Smooth muscle cell of the brain vasculature (primary cell): ENCODE data around the gene SPACDR.
"Not testable (repeated sequence)": the region's sequence is repeated elsewhere in the genome, so short reads cannot be mapped to it uniquely, and the experiment has no call there.

ENCODE experiments used
- DNase-seq: peaks from one replicate; pipeline ENCODE4 v3.0.0-alpha.2; 2012; ENCODE audit warnings: low read depth, low spot score

The SPACDR gene, protein sequence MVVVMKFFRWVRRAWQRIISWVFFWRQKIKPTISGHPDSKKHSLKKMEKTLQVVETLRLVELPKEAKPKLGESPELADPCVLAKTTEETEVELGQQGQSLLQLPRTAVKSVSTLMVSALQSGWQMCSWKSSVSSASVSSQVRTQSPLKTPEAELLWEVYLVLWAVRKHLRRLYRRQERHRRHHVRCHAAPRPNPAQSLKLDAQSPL

DNA sequence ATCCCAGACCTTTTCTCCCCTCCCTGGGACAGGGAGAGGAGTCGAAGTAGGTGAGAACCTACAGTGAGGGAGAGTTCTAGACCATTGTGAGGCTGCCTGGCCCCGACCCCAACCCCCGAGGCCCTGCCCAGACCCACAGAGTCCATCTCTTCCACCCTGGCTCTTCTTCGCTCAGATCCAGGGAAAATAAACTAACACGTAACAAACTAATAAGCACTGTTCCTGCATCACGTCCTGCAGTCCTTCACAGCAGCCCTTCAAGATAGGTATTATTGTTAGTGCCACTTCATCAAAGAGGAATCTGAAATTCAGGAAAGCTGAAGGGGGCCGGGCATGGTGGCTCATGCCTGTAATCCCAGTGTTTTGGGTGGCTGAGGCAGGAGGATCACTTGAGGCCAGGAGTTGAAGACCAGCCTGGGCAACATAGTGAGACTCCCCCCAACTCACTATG, at the start of gene SPACDR:
SPACDR (minus strand) TSS at position 51 of the 451 bp plus-strand sequence. CDS start 235 bp downstream, outside the sequence.
- DNase-seq, result no peak

DNA sequence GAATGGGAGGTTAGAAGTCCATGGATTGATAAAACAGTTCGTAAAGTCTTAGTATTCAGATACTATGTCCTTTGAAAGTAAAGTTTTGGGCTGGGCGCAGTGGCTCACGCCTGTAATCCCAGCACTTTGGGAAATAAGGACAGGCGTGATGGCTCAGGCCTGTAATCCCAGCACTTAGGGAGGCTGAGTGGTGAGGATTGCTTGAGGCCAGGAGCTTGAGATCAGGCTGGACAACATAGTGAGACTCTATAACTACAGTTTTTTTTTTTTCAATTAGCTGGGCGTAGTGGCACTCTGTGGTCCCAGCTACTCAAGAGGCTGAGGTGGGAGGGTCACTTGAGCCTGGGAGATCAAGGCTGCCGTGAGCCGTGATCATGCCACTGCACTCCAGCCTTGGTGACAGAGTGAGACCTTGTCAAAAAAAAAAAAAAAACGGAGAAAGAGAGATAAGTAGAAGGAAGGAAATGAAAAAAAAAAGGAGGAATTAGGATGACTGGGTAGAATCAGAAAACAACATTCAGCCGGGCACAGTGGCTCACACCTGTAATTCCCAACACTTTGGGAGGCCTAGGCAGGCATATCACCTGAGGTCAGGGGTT, 49.3 kb upstream of the SPACDR start:
- DNase-seq, result no peak

DNA sequence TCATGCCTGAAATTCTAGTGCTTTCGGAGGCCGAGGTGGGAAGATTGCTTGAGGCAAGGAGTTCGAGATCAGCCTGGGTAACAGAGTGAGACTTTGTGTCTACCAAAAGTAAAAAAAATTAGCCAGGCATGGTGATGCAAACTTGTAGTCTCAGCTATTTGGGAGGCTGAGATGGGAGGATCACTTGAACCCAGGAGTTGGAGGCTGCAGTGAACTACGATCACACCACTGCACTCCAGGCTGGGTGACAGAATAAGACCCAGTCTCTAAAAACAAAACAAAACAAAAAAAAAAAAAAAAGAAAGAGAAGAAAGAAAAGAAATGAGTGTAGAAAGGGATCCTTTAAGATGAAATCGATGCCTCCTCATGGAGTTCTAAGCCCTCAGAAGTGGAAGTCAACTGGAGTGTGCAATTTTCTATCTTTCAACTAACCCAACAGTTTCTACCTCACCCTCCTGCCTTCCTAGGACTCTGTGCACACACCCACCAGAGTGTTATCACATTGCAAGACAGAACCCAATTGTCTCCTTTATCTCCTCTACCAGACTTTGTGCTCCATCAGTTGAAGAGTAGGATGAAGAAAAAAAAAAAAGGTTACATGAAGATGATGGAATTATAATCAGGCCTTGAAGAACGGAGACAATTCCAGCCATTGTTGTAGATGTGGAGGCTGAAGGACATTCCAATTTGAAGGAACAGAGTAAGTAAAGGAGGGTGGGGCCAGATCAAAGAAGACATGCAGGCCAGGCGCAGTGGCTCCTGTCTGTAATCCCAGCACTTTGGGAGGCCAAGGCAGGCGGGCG, 46.6 kb upstream of the SPACDR start:
- DNase-seq, result no peak

DNA sequence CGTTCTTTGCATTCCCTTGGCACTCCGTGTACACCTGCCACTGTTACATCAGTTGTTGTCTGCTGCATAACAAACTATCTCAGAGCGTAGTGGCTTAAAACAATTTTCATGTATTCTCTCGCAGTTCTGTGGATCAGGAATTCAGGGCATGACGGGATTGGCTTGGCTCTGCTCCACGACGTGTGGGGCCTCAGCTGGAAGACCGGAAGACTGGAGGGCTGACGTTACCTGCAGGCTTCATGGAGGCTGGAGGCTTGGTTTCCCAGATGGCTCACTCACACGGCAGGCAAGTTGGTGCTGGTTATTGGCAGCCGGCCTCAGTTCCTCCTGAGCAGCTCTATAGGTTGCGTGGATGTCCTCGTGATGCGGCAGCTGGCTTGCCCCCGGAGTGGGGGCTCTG, 45.2 kb upstream of the SPACDR start:
- DNase-seq, result peak; percentile 57

DNA sequence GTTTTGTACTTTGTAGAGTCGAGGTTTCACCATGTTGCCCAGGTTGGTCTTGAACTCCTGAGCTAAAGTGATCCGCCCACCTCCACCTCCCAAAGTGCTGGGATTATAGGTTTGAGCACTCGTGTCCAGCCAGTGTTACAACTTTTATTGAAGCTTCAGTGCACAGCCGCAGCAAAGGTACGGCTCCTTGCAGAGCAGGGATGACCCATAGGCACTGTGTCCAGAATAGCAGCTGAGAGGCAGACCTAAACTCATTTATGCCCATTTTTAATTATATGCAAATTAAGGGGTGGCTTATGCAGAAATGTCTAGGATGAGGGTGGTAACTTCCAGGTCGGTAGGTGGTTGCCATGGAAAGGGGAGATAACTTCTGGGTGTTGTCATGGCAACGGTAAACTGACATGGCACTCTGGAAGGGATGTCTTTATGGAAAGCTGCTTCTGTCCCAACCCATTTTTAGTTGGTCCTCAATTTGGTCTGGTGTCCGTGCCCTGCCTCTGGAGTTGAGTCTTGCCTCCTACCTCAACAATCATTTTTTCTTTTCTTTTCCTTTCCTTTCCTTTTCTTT, 42.4 kb upstream of the SPACDR start:
- no peak for DNase-seq

DNA sequence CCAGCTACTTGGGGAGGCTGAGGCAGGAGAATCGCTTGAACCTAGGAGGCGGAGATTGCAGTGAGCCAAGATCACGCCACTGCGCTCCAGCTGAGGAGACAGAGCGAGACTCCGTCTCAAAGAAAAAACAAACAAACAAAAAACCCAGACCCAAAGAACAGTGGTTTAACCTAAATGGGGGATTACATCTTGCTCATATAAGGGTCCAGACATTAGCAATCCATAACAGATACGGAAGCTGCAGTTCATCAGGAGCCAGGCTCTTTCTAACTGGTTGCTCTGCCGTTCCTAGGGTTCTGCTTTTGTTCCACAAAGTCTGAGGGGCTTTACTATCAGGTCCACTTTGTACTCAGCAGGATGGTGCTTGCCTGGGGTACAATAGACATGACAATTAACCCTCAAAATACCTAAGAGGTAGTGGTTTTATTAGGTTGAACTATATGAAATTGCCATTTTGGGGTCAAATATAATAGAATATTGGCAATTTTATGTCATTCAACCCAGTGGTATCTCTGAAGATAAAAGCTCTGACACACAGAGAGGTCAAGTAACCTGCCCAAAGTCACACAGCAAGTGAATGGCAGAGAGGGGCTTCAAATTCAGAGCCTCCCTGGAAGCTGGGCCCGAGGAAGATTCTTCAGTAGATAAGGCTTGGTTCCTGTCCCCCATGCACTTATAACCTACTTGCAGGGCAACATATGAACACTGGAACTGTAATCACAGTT, 41.0 kb upstream of the SPACDR start:
- no peak for DNase-seq

DNA sequence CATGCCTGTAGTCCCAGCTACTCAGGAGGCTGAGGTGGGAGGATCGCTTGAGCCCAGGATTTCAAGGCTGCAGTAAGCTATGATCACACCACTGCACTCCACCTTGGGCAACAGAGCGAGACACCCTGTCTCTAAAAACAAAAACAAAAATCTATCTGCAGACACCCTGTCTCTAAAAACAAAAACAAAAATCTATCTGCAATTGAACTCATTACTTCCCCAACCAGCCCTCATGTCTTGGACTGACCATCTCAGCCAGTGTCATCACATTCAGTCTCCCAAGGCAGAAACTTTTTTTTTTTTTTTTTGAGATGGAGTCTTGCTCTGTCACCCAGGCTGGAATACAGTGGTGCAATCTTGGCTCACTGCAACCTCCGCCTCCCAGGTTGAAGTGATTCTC, 40.0 kb upstream of the SPACDR start:
- not testable (repeated sequence) for DNase-seq

DNA sequence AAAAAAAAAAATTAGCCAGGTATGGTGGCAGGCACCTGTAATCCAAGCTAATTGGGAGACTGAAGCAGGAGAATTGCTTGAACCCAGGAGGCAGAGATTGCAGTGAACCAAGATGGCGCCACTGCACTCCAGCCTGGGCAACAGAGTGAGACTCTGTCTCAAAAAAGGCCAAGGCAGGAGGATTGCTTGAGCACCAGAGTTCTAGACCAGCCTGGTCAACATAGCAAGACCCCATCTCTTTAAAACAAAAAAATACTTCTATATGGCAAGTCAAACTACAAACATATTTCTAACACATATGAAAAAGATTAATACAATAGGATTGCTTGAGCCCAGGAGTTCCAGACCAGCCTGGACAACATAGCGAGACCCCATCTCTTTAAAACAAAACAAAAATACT, 36.7 kb upstream of the SPACDR start:
- DNase-seq, result not testable (repeated sequence)

DNA sequence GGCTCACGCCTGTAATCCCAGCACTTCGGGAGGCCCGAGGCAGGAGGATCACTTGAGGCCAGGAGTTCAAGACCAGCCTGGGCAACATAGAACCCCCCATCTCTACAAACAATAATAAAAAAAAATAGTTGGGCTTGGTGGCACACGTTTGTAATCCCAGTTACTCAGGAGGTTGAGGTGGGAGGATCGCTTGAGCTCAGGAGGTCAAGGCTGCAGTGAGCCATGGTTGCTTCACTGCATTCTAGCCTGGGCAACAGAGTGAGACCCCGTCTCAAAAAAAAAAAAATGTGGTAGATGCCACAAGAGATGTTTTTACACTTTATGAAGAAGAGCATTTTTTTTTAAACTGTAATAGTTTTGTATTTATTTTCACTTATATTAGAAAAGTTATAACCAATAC, 32.4 kb upstream of the SPACDR start:
- DNase-seq, result no peak

DNA sequence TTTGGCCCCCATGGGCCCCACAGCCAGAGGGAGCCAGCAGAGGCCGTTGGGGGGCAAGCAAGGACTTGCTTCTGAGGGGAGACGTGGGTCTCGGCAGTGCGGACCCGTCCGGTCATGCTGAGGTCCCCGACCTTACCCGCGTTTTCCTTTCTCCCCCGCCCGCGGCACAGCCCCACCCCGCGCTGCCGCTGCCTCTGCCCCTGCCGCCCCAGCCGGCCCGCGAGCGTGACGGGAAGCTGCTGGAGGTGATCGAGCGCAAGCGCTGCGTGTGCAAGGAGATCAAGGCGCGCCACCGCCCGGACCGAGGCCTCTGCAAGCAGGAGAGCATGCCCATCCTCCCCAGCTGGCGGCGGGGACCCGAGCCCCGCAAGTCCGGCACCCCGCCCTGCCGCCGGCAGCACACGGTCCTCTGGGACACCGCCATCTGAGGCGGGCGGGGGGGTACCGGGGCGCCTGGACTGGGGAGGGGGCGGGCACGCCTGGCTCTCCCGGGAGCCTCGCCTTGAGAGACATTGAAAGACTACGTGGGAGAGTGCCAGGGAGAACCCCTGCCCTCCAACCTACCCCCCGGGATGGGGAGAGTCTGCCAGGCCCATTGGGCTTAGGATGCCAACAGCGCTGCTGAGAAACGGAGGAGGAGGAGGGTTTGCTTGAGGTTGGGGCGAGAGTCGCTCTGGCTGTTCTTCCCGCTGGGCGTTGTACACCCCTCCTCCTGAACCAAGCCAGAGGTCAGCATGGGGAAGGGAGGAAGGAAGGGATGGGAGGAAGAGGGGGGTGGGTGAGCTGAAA, 29.6 kb upstream of the SPACDR start:
- DNase-seq, result no peak

DNA sequence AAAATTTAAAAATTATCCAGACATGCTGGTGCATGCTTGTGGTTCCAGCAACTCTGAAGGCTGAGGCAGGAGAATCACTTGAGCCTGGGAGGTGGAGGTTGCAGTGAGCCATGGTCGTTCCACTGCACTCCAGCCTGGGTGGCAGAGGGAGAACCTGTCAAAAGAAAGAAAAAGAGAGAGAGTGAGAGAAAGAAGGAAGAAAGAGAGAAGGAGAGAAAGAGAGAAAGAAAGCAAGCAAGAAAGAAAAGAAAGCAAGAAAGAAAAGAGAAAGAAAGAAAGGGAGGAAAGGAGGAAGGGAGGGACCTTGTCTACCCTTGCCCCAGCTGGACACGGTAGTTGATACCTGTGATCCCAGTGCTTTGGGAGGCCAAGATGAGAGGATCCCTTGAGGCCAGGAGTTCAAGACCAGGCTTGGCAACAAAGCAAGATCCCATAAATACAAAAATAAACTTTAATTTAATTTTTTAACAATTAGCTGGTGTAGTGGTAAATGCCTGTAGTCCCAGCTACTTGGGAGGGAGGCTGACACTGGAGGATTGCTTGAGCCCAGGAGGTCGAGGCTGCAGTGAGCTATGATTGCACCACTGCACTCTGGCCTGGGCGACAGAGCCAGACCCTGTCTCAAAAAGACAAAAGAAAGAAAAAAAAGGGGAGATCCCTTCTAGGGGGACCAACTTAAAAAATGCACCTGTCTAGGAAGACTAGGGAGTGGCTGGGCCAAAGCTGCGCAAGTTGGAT, 28.8 kb upstream of the SPACDR start:
- DNase-seq, result no peak

DNA sequence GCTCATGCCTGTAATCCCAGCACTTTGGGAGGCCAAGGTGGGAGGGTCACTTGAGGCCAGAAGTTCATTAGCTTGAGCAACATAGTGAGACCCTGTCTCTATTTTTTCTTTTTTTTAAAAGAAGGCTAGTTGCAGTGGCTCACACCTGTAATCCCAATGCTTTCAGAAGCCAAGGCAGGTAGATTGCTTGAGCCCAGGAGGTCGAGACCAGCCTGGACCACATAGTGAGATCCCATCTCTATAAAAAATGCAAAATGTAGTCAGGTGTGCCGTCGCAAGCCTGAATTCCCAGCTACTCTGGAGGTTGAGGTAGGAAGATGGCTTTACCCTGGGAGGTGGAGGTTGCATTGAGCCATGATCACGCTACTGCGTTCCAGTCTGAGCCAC, 27.1 kb upstream of the SPACDR start:
- DNase-seq, result no peak

DNA sequence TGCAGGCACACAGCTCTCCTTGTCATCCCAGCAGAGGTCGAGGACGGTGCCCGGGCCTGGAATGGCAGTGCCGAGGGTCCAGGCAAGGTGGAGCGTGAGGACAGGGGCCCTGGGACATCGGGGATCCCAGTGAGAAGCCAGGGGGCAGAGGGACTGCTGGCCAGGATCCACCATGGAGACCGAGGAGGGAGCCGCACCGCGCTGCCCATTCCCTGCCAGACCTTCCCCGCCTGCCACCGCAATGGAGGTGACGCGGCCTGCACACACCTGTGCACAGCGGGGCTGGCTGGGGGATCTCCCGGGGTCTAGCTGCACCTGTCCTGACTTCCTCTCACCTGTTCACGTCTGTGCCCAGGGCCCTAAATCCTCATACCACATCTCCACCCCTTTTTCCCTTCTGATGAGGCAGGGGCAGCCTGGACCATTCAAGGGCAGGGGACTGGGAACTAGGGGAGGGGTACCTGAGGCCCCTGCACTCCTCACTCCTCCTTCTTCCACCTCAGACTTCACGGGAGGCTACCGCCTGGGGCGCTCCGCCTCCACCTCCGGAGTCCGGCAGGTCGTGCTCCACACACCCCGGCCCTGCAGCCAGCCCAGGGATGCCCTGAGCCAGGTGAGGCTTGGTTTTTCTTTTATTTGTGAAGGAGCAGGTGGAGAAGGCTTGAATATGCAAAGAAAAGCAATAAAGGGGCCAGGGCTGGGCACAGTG, 26.6 kb upstream of the SPACDR start:
- DNase-seq, result no peak

DNA sequence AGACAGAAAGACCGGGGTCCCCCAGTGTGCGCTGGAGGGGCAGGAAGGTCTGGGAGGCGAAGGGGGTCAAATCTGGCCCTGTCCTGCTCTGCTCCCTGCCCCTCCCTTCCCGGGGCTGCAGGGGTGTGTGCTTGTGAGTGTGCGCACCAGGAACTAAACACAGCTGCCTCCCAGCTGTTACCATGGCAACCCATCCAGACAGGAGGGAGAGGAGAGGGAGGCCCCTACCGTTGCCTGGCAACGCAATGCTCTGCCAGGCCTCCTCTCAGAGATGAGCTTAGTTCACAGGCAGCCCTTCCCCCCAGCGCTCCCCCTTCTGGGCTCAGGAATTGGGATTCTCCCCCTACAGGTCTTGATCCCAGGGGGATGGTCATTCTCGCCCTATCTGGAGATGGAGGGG, 25.8 kb upstream of the SPACDR start:
- peak; percentile 67 for DNase-seq

DNA sequence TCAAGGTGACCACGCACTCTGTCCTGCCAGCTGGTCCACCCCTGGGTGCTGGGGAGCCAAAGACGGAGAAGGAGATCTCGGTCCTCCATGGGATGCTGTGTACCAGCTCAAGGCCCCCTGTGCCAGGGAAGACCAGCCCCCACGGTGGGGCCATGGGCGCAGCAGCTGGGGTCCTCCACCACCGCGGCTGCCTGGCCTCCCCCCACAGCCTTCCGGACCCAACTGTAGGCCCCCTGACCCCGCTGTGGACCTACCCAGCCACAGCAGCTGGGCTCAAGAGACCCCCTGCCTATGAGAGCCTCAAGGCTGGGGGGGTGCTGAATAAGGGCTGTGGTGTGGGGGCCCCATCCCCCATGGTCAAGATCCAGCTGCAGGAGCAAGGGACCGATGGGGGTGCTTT, 25.1 kb upstream of the SPACDR start:
- DNase-seq, result no peak

DNA sequence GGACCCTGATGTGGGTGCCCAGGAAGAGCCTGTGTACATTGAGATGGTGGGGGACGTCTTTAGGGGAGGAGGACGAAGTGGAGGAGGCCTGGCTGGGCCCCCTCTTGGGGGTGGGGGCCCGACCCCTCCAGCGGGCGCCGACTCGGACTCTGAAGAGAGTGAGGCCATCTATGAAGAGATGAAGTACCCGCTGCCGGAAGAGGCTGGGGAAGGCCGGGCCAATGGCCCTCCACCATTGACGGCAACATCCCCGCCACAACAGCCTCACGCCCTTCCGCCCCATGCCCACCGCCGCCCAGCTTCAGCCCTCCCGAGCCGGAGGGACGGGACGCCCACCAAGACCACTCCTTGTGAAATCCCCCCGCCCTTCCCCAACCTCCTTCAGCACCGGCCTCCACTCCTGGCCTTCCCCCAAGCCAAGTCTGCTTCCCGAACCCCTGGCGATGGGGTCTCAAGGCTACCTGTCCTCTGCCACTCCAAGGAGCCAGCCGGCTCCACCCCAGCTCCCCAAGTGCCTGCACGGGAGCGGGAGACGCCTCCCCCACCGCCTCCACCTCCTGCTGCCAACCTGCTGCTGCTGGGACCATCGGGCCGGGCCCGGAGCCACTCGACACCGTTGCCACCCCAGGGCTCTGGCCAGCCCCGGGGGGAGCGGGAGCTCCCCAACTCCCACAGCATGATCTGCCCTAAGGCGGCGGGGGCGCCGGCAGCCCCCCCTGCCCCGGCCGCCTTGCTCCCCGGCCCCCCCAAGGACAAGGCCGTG, 24.5 kb upstream of the SPACDR start:
- no peak for DNase-seq

DNA sequence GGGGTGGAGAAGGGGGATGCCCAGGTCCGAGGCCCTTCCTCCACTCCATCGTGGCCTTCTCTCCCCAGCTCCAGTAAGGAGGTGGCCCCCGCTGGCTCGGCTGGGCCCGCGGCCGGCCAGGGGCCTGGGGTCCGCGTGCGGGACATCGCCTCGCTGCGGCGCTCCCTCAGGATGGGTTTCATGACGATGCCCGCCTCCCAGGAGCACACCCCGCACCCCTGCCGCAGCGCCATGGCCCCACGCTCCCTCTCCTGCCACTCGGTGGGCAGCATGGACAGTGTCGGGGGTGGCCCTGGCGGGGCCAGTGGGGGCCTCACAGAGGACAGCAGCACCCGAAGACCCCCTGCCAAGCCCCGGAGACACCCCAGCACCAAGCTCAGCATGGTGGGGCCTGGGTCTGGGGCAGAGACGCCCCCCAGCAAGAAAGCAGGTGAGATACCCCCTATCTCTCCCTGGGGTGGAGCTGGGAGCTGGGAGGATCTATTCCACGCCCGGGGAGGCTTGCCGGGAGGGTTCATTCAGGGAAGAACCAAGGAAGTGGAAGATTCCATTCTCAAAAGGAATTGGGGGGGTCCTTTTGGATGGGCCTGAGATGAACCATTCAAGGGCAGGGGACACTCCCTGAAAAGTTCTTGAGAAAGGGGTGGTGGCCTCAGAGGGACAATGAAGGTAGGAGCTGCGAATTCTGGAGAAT, 22.8 kb upstream of the SPACDR start:
- DNase-seq, result no peak

DNA sequence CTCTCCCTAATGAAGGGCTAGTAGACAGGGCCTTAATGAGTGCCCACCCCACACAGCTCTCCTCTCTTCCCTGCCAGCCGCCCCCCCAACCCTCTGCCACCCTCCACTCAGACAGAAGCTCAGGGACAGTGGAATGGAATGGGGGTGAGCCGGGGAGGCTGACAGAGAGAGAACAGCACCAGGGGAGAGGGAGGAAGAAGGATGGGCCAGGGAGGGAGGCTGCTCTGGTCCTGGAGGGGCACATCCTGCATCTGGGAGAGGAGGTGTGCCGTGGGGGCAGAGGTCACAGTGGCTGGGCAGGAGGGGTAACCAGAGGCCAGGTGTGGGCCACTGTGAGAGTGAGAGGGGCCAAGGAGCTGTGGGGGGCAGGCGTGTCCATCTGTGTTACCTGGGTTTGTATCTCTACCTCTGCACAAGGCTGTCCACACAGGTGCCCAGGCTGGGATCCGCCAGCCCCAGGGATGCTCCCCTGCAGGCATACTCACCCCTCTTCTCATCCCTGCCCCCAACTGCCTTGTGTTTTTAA, 22.1 kb upstream of the SPACDR start:
- DNase-seq, result no peak
